Measurements from ENCODE around the gene CUZD1.

- no peak for TF ChIP-seq CTCF (IDR thresholded peaks at IDR 0.05)
- no peak for TF ChIP-seq EP300 (IDR thresholded peaks at IDR 0.05)
These were observed 17.8 kb upstream of the CUZD1 start for GRCh38 chr10:122863216-122864193.
